GM12873 (cell line): Measurements from ENCODE around the gene EML6.

Experiments used
- CTCF ChIP-seq: IDR thresholded peaks from 2 replicates; pipeline ENCODE4 v1.5.1; 2012; ENCODE audit warnings: low read depth, mild to moderate bottlenecking, moderate library complexity, low read length, control low read depth; ENCODE audit not compliant: insufficient read depth; ENCODE audit errors: missing control alignments

Gene EML6

GRCh38 chr2:54850171-54851122 lies 127.0 kb downstream of the EML6 start:
- TF ChIP-seq CTCF = no peak

- no peak for TF ChIP-seq CTCF
Measured at GRCh38 chr2:54853616-54854310, 130.3 kb downstream of the EML6 start.

GRCh38 chr2:54855434-54855833 lies 132.0 kb downstream of the EML6 start:
- no peak for TF ChIP-seq CTCF

- TF ChIP-seq CTCF = no peak
Measured at GRCh38 chr2:54858021-54858681, 134.7 kb downstream of the EML6 start.

GRCh38 chr2:54859416-54859815 lies 136.0 kb downstream of the EML6 start:
- TF ChIP-seq CTCF = no peak

GRCh38 chr2:54859997-54860701 lies 136.7 kb downstream of the EML6 start:
- TF ChIP-seq CTCF = no peak

GRCh38 chr2:54862229-54862628 lies 138.8 kb downstream of the EML6 start:
- TF ChIP-seq CTCF = no peak
